BLaER1 treated with 17β-estradiol and CSF1 and Interleukin-3, amounts not matched to agents 10 nM and 100 nM (cell line): Measurements from ENCODE around the gene CALB2.

Experiments
- H3K27ac ChIP-seq, 11 experiments: shearing (Covaris generic); formaldehyde crosslinking; 2 replicates each; pipeline ENCODE4 v1.8.1; 2022
- H3K27me3 ChIP-seq, 11 experiments: shearing (Covaris generic); formaldehyde crosslinking; 2 replicates each; pipeline ENCODE4 v1.8.1; 2022
- H3K36me3 ChIP-seq, 11 experiments: shearing (Covaris generic); formaldehyde crosslinking; 2 replicates each; pipeline ENCODE4 v1.8.1; 2022
- H3K4me1 ChIP-seq, 10 experiments: shearing (Covaris generic); formaldehyde crosslinking; 2 replicates each; pipeline ENCODE4 v1.8.1; 2022
- H3K4me2 ChIP-seq, 11 experiments: shearing (Covaris generic); formaldehyde crosslinking; 2 replicates each; pipeline ENCODE4 v1.8.1; 2022
- H3K4me3 ChIP-seq, 10 experiments: shearing (Covaris generic); formaldehyde crosslinking; 2 replicates each; pipeline ENCODE4 v1.8.1; 2022
- H3K9ac ChIP-seq, 11 experiments: shearing (Covaris generic); formaldehyde crosslinking; 2 replicates each; pipeline ENCODE4 v1.8.1; 2022
- H3K9me3 ChIP-seq, 11 experiments: shearing (Covaris generic); formaldehyde crosslinking; replicated peaks in 1 of 11; 2 replicates each; pipeline ENCODE4 v1.8.1; 2022
- H4K20me1 ChIP-seq, 11 experiments: shearing (Covaris generic); formaldehyde crosslinking; 2 replicates each; pipeline ENCODE4 v1.8.1; 2022
- Cebpa-rat ChIP-seq, 11 experiments: shearing (Covaris generic); IDR thresholded peaks; 2 replicates each; pipeline ENCODE4 v1.8.1; 2022

The CALB2 gene

GRCh38 chr16:71431991-71432390 lies 73.5 kb downstream of the CALB2 start:
- H3K9me3 ChIP-seq = peaks cover 22 to 33% (median 27%) of the 10 kb centered on the region in 11 experiments
- H3K9ac ChIP-seq = no peak overlapping the region
- TF ChIP-seq Cebpa-rat (IDR thresholded peaks at IDR 0.05) = no peak
- no peak overlapping the region for H3K4me3 ChIP-seq
- H3K4me1 ChIP-seq = no peaks in the 10 kb centered on the region
- no peaks in the 10 kb centered on the region for H3K36me3 ChIP-seq
- no peak overlapping the region for H3K4me2 ChIP-seq
- H3K27me3 ChIP-seq = peaks cover 5 to 11% (median 8%) of the 10 kb centered on the region in 11 experiments
- H3K27ac ChIP-seq = no peak overlapping the region
- no peaks in the 10 kb centered on the region for H4K20me1 ChIP-seq

GRCh38 chr16:71432906-71433305 lies 74.4 kb downstream of the CALB2 start:
- no peaks in the 10 kb centered on the region for H3K4me1 ChIP-seq

GRCh38 chr16:71436473-71436872 lies 78.0 kb downstream of the CALB2 start:
- Histone ChIP-seq H3K4me2 (no peak overlapping the region), H3K27me3 (no peaks in the 10 kb centered on the region), H4K20me1 (no peaks in the 10 kb centered on the region), H3K9ac (no peak overlapping the region), H3K4me1 (peaks cover 0 to 10% (median 0%) of the 10 kb centered on the region in 10 experiments; a peak in 4 of 20 replicates), H3K9me3 (peaks cover 2 to 9% (median 5%) of the 10 kb centered on the region in 11 experiments; a peak in 17 of 22 replicates), H3K4me3 (no peak overlapping the region), H3K36me3 (no peaks in the 10 kb centered on the region), H3K27ac (no peak overlapping the region)
- TF ChIP-seq Cebpa-rat (IDR thresholded peaks at IDR 0.05) = no peak

More at GRCh38 chr16:71432906-71433305, 74.4 kb downstream of the CALB2 start:
- Histone ChIP-seq H3K4me2 (no peak overlapping the region), H4K20me1 (no peaks in the 10 kb centered on the region), H3K27ac (no peak overlapping the region), H3K36me3 (no peaks in the 10 kb centered on the region), H3K9me3 (peaks cover 14 to 24% (median 18%) of the 10 kb centered on the region in 11 experiments; a peak in 21 of 22 replicates), H3K4me3 (no peak overlapping the region), H3K27me3 (peaks cover 0 to 2% (median 0%) of the 10 kb centered on the region in 11 experiments; a peak in 1 of 22 replicates), H3K9ac (no peak overlapping the region)
- TF ChIP-seq Cebpa-rat (IDR thresholded peaks at IDR 0.05) = no peak

GRCh38 chr16:71439523-71439922 lies 81.0 kb downstream of the CALB2 start:
- no peak overlapping the region for H3K9ac ChIP-seq
- no peaks in the 10 kb centered on the region for H4K20me1 ChIP-seq
- no peak for TF ChIP-seq Cebpa-rat (IDR thresholded peaks at IDR 0.05)
- no peaks in the 10 kb centered on the region for H3K36me3 ChIP-seq
- no peaks in the 10 kb centered on the region for H3K27me3 ChIP-seq
- no peak overlapping the region for H3K27ac ChIP-seq
- H3K4me3 ChIP-seq = no peak overlapping the region
- peaks cover 15 to 40% (median 35%) of the 10 kb centered on the region in 11 experiments; a peak in 21 of 22 replicates for H3K9me3 ChIP-seq
- H3K4me1 ChIP-seq = peaks cover 0 to 10% (median 0%) of the 10 kb centered on the region in 10 experiments; a peak in 4 of 20 replicates
- 0 out of 22 replicates have a peak overlapping the region, but pooled peaks of 3 of the 11 experiments have one; percentile 4 to 14 (median 7) for H3K4me2 ChIP-seq
